ENCODE data around the gene DNAJC16.
"Not testable (repeated sequence)": the region's sequence is repeated elsewhere in the genome, so short reads cannot be mapped to it uniquely, and the experiment has no call there.

The DNAJC16 gene

DNA sequence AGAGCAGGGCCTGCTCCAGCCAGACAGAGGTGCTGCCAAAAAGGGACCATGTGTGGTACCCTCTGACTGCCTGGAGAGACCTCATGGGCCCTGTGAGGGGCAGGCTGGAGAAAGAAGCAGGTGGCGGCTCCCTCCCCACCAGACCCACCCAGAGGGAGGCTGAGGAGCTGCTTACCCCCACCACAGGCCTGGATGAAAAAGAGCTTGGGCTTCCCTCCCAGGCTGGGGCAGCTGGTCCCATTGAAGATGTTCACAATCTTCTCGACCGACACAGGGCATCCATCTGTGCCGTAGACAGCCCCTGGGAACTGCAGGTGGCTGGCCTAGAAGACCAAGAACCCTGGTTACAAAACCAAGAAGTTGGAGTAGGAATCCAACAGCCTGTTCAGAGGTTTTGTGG, 22.2 kb upstream of the DNAJC16 start:
- DNase-seq (ENCODE audit: extremely low spot score, insufficient read length, low read depth) (no peak), FAIRE-seq (no peak)

DNA sequence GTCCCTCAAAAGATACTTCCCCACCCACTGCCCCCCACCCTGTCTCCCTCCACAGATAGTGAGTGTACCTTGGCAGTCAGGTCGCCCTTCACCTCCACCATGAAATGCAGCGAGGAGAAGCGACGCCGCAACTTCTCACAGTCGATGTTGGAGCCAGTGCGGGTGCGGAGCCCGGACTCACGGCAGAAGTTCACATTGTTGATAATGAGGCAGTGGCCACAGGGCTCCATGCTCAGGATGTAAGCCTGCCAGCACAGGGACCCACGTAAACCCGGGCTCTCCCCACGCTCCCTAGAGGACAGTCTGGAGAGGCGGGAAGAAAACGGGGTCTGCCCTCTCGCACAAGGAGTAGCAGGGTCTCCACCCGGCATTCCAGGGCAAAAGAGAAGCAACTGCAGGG, 19.8 kb upstream of the DNAJC16 start:
- no peak for FAIRE-seq
- no peak for DNase-seq (ENCODE audit: extremely low spot score, insufficient read length, low read depth)

DNA sequence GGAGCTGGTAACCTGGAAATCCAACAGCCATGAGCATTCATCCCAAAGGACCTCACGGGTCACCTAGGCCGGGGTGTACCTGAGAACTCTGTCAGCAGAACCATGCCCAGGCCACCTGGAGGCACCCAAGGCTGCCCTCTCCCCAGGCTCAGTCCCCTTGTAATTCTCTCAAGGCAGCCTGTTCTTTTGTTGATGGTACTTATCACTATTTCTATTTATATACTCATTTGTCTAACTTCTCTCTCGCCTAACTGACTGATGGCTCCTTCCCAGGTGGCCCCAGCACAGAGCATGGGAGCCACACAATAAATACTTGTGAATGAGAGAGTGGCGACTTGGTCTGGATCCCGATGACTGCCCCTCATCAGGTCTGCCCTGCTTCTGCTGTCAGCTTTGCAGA, 19.4 kb upstream of the DNAJC16 start:
- no peak for FAIRE-seq

DNA sequence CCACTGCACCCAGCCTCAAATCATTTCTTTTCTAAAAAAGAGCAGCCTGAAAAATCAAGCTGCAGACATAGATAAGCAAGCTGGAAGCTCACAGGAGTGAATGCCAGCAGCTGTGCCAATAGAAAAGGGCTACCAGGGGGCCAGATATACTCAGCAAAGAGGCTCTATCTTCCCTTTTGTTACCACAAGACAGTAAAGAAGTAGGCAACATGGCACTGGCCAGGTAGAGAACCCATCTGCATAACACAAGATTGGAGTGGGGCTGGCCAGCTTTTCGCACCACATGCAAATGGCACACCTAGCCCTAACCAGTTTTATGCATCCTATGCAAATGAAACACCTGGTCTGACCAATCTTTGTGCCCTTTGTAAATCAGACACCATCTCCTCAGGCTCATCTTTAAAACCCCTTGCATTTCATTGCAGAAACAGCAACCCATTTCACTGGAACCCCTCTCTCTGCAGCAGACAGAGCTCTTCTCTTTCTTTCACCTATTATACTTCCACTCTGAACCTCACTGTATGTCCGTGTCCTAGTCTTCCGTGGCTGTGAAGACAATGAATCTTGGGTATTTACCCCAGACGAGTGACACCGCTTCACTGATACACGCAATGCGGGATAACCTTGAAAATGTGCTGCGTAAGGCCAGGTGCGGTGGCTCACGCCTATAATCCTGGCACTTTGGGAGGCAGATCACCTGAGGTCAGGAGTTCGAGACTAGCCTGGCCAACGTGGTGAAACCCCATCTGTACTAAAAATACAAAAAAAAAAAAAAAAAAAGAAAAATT, 17.8 kb upstream of the DNAJC16 start:
- no peak for DNase-seq (ENCODE audit: extremely low spot score, insufficient read length, low read depth)

More for the DNA sequence above, 19.4 kb upstream of the DNAJC16 start:
- DNase-seq (ENCODE audit: extremely low spot score, insufficient read length, low read depth): no peak

DNA sequence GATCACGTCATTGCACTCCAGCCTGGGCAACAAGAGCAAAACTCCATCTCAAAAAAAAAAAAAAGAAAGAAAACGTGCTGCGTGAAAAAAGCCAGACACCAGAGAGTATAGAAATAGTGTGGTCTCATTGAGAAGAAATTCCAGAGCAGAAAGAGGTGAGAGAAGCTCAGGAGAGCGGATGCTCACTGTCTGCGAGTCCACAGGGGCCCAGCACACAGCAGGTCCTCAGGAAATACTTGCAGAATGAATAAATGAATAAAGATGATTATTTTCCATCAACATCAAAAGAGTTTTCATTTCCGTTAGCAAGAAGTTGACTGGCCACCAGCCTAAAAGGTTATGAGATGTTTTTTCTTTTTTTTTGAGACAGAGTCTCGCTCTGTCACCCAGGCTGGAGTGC, 17.1 kb upstream of the DNAJC16 start:
- no peak for DNase-seq (ENCODE audit: extremely low spot score, insufficient read length, low read depth)
- no peak for FAIRE-seq

More for the DNA sequence above, 17.8 kb upstream of the DNAJC16 start:
- no peak for FAIRE-seq

DNA sequence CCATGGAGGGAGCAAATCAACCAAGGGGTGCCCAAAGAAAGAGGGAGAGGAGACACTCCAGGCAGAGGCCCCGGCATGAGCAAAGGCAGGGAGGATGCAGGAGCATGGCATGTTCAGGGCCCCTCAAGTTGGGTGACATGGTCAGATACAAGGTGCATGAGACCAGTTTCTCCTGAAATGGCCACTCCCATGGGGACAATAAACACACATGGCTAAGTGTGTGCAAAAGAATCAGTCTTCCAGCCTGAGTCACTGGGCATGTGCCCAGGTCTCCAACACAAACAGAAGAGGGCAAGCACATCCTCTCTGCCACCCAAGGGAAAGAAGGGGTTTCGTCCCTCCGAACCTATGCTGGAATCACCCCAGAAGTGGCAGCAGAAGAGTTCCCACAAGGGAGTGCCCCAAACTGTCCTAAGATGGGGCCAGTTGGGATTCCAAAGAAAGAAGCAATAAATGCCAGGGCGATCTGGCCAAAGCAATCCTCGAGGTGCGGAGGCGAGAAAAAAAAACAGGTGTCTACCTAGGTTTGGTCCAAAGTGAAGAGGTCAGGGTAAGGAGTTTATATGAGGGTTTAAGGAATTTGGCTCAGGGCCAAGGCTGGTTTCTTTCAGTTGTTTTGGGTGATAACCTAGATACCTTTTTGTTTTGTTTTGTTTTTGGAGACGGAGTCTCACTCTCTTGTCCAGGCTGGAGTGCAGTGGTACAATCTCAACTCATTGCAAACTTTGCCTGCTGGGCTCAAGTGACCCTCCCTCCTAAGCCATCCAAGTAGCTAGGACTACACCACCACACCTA, 15.8 kb upstream of the DNAJC16 start:
- FAIRE-seq (no peak), DNase-seq (ENCODE audit: extremely low spot score, insufficient read length, low read depth) (no peak)

DNA sequence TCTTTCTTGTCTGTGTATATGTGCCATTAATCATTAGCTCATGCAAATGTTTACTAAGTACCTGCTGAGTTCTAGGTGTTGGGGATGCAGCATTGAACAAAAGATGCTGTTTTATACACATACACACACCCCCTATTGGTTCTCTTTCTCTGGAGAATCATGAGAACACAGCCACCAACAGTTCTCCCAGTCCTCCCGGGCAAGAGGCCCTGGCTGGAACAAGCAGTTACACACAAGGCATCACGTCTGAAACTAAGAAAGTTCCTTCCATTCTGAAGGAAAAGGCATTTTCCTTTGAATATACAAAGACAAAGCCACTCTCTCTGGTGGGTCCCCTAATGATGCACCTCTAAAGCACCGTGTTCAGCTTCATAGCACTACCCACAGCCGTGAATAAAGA, 13.5 kb upstream of the DNAJC16 start:
- DNase-seq (ENCODE audit: extremely low spot score, insufficient read length, low read depth) (no peak), FAIRE-seq (no peak)

DNA sequence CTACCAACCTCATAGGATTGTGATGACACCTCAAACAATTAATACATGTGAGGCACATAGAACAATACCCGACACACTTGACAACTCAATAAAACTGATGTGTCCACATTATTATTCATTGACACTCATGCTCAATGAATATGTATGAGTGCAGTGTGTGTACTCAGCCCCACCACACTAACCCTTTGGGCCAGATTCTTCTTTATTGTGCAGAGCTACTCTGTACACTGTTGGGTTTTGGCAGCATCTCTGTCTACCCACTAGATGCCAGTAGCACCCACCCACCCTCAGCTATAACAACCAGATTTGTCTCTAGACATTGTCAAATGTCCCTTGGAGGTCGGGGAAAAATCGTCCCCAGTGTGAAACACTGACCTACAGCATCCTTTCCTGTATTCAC, 12.7 kb upstream of the DNAJC16 start:
- FAIRE-seq: no peak
- DNase-seq (ENCODE audit: extremely low spot score, insufficient read length, low read depth): no peak

DNA sequence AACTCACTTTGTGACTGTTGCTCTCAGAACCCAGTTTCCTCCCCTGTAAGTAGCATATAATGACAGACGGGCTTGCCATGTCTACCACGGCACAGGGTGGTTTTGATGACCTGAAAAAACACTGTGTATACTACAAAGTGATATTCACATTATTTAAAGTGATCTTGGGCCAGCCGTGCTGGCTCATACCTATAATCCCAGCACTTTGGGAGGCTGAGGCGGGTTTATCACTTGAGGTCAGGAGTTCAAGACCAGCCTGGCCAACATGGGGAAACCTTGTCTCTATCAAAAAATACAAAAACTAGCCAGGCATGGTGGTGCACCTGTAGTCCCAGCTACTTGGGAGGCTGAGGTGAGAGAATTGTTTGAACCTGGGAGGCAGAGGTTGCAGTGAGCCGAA, 12.1 kb upstream of the DNAJC16 start:
- DNase-seq (ENCODE audit: extremely low spot score, insufficient read length, low read depth); FAIRE-seq: not testable (repeated sequence)

DNA sequence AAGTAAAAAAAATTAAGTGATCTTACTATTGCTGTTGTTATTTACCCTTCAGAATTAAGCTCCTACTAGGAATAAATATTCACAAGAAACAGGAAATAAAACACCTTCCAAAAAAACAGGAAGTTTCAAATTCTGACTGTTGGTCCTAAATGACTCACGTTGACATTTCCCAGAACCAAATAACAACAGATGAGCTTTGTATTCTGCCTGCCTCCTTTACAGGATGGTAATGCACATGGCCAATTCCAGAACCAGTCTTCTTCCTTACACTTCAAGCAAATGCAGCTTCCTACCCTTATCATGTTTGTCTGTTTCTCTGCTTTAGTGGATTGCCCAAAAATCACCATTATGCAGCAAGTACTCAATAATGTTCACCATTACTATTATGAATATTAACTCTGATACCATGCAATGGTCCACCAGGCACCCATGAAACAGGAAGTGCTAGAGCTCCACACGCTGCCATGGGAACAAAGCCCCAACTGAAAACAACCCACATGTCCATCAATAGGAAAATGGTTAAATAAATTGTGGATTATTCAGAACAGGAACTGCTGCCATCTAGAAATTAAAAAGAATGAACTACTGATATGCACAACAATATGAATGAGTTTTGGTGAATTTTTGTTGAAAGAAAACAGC, 11.5 kb upstream of the DNAJC16 start:
- no peak for DNase-seq (ENCODE audit: extremely low spot score, insufficient read length, low read depth)

DNA sequence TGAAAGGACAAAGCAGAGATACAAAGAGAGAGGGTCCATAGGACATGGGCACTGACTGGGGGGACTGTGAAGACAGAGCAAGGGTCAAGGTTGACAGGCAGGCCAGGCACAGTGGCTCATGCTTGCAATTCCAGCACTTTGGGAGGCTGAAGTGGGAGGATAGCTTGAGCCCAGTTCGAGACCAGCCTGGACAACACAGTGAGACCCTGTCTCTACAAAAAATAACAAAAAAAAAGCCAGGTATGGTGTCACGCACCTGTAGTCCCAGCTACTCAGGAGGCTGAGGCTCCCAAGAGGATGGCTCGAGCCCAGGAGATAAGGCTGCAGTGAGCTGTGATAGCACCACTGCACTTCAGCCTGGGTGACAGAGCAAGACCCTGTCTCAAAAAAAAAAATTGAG, 7.0 kb upstream of the DNAJC16 start:
- no peak for FAIRE-seq

More for the DNA sequence above, 11.5 kb upstream of the DNAJC16 start:
- FAIRE-seq: no peak

DNA sequence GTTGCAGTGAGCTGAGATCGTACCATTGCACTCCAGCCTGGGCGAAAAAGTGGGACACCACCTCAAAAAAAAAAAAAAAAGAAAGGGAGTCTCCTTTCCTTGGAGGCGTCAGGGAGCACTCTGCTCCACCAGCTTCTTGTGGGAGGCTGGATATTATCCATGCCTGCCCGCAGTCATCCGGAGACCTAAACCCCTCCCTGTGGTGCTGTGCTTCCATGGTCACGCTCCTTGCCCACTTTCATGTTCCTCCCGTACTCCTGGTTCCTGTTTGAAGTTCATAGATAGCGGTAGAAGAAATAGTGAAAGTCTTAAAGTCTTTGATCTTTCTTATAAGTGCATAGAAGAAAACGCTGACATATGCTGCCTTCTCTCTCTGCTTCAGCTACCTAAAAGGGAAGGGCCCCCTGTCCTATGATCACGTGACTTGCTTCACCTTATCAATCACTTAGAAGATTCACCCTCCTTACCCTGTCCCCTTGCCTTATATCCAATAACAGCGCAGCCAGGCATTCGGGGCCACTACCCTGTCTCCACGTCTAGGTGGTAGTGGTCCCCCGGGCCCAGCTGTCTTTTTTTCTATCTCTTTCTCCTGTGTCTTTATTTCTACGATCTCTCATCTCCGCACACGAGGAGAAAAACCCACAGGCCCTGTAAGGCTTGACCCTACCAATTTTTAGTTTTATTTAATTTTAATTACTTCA, 5.3 kb upstream of the DNAJC16 start:
- DNase-seq (ENCODE audit: extremely low spot score, insufficient read length, low read depth); FAIRE-seq: not testable (repeated sequence)

More for the DNA sequence above, 7.0 kb upstream of the DNAJC16 start:
- DNase-seq (ENCODE audit: extremely low spot score, insufficient read length, low read depth): no peak

DNA sequence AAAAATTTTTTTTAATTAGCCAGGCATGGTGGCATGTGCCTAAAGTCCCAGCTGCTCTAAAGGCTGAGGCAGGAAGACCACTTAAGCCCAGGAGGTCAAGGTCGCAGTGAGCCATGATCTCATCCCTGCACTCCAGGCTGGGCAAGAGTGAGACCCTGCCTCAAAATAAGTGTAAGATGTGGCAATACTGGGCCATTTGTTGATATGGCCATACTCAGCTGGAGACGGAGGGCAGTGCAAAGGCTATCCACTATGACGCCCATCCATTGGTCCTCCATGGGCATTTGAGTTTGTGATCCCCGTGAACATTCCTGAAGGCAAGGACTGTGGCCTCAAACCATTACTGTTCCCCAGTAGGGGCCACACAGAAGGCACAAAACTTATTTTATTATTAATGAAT, 4.1 kb upstream of the DNAJC16 start:
- DNase-seq (ENCODE audit: extremely low spot score, insufficient read length, low read depth) (no peak), FAIRE-seq (no peak)

DNA sequence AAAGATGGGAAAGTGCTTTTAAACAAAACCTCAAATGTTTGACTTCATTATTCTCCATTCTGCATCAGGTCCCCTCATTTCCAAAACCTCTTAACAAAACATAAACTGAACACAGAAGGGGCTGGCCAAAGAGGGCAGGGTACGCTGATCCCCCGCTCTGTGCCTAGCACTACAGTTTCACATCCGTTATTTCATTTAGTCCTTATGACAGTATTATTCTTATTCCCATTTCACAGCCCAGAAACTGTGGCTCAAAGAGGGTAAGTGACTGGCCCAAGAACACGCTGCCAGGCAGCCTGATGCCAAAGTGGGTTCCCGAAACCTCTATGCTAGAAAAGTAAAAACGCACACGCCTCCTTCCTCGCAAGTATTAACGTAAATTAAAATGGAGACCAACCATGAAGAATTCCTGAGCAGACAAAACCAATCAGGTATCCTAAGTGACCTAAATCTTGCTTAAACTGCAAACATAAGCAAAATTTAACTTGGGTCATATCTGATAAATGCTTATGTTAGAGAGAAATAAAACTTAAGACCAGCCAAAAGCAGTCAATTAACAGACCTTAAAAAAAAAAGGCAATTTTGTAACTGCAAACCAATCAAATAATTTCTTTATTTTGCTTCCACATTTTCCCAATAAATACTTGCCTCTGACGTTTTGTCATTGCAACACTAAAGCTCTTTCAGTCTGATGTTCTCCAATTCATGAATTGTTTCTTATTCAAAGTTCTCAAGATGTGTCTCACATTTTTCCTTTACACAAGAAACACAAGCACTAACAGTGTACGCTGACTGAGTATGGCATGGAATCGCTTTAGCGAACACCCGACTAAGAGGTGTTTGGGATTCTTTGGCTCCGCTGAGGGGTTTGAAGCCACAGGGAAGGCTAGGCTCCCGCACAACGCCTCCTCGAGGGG, 3.3 kb upstream of the DNAJC16 start:
- FAIRE-seq: no peak
- no peak for DNase-seq (ENCODE audit: extremely low spot score, insufficient read length, low read depth)

DNA sequence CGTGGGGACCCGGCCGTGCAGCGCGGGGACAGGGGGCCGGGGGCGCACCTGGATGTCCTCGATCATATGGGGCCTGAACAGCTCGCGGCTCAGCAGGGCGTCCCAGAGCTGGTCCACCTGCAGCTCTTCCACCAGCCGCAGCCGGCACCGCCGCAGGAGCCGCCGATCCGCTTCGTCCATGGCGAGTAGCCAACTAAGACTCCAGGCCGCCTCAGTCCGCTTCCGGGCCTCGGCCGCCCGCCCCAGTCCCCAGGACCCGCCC, 2.7 kb upstream of the DNAJC16 start, which contains the start of gene CASP9:
TSS of gene CASP9 (minus strand) at position 195 of the 262 bp plus-strand sequence. CDS start at position 180, 15 bp downstream.
- DNase-seq (ENCODE audit: extremely low spot score, insufficient read length, low read depth) (no peak), FAIRE-seq (no peak)

DNA sequence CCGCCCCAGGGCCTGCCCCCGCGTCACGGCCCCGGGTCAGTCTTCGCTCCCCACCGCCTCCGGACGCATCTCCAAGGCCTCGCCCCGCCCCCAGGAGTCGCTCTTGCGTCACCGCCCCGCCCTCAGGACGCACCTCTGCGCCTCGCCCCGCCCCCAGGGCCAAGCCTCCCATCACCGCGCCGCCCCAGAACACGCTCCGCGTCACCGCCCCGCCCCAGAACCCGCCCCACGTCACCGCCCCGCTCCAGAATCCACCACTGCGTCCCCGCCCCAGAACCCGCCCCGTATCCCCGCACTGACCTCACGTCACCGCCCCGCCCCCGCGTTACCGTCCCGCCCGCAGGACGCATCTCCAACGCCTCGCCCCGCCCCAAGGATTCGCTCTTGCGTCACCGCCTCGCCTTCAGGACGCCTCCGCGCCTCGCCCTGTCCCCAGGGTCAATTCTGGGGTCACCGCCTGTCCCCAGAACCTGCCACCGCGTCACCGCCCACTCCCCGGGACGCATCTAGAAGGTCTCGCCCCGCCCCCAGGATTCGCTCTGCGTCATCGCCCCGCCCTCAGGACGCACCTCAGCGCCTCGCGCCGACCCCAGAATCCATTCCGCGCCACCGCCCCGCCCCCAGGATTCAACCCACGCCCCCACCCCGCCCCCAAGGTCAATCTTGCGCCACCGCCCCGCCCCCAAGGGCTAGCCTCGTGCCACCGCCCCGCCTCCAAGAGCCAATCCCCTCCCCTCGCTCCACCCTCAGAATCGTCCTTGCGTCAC, 2.2 kb upstream of the DNAJC16 start:
- FAIRE-seq: peak; percentile 96
- DNase-seq (ENCODE audit: extremely low spot score, insufficient read length, low read depth): peak; percentile 86

DNA sequence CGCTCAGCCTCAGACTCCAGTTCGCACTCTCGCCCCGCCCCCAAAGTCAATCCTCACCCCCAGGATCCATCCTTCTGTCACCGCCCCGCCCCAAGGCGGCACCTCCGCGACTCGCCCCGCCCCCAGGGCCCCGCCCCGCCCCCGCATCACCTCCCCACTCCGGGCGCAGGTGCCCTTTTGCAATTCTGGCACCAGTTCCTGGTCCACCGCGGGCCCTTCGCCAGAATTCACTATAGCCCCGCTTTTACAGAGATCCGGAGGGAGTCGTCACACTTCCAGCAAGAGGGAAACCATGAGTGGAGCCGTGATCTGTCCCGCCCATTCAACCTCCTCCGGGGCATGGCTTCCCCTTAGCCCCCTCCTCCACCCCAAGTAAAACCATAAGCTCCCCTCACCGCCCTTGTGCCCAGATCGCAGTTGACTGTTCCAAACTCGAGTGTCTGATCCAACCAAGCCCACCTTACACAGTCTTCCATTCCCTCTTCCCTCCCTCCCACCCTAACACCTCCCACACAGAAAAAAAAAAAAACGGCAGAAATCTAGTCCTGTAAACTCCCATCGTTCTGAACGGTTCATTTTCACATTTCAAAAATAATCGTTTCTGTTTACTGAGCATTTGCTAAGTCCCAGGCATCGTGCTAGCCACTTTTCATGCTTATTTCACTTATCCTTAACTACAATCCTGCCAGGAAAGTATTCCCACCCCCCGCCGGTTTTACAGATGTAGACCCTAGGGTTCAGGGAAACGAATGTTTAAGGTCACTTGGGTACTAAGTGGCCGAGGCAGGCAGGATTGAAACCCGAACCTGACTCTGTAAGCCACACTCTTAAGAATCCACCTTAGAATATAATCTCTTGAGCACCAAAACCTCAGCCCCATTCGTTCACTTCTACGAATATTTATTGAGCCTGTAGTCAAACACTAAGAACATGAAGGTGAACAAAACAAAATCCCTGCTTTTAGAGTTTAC, 1.3 kb upstream of the DNAJC16 start:
- DNase-seq (ENCODE audit: extremely low spot score, insufficient read length, low read depth) (no peak), FAIRE-seq (peak; percentile 50)
